ENCODE data around the gene ZBTB37. TPM values are rescaled to one million over a fixed set of nuclear protein-coding genes. Genes with fewer than 3 reads are reported as not detected.

Gene ZBTB37
- total and polyA plus RNA-seq, 9 of the 15 experiments (the other 6 are each of a cell fraction or from before 2014, with no cell fraction given) = 1.3 to 13.9 (median 5.4) TPM

- DNase-seq (ENCODE audit: extremely low read depth in 1 of 4, low spot score in 3 of 4) = no peak
- Histone ChIP-seq H3K4me2 (ENCODE audit: insufficient read depth, low read length) (no peak overlapping the region), H3K4me3 (no peak overlapping the region), H3K36me3 (ENCODE audit: control insufficient read depth, insufficient read depth, low read length) (no peaks in the 10 kb centered on the region), H3K4me1 (replicated peaks in 1 of 2; ENCODE audit: control insufficient read depth in 2 of 2, insufficient read depth in 2 of 2, low read length in 2 of 2) (peaks cover 4 to 20% of the 10 kb centered on the region in 2 experiments; a peak in 4 of 5 replicates), H2AFZ (ENCODE audit: low read depth, low read length) (no peak overlapping the region), H4K20me1 (replicated peaks; ENCODE audit: control insufficient read depth, insufficient read depth, low read length) (no peaks in the 10 kb centered on the region), H3K27ac (ENCODE audit: extremely low read depth, low read depth, low read length) (no peak overlapping the region), H3K27me3 (ENCODE audit: control insufficient read depth in 2 of 2, insufficient read depth in 2 of 2, low read length in 2 of 2) (no peaks in the 10 kb centered on the region), H3K9me3 (replicated peaks; ENCODE audit: control insufficient read depth, insufficient read depth, low read depth, low read length) (no peaks in the 10 kb centered on the region), H3K79me2 (ENCODE audit: control insufficient read depth, insufficient read depth, low read length) (no peaks in the 10 kb centered on the region), H3K9ac (ENCODE audit: insufficient read depth in 1 of 2, low read depth in 2 of 2, low read length in 2 of 2) (no peak overlapping the region), H3K9me1 (ENCODE audit: control insufficient read depth, insufficient read depth, low read length) (no peaks in the 10 kb centered on the region)
- BruUV-seq (replicated peaks) = no TSS peak
- peak; percentile 56 for TF ChIP-seq REST (IDR thresholded peaks at IDR 0.05; ENCODE audit: borderline replicate concordance)
- TF ChIP-seq REST (CRISPR knock-in tag; IDR thresholded peaks at IDR 0.05; ENCODE audit: low read depth) = no peak
- TF ChIP-seq NRF1 (conservative IDR thresholded peaks at IDR 0.05 in 1 of 2, IDR thresholded peaks at IDR 0.05 in 1 of 2) = no peak
- 68% methylated on average over 2 of the region's 2 CpGs for WGBS (ENCODE audit: insufficient coverage, low coverage, missing lambda C conversion rate)
- CTCF ChIA-PET (ENCODE audit: low intra/inter-chr PET ratio) = no interaction called here
- ATAC-seq = no peak
- intact Hi-C loops (cut with micrococcal nuclease) = loop anchor here (2.0 kb wide), 1 partner anchor 47 kb away; the partner anchor contains the start of gene ZBTB37
- POLR2A ChIA-PET = interaction anchor here (0.7 to 4.0 kb wide), 5 partner anchors 10 to 54 kb away, joined by 3 to 16 read pairs (median 4); partner anchors contain the start of genes GAS5 and ZBTB37
- no peak for FAIRE-seq
- in situ Hi-C loops (cut with MboI) = no loop called here
Measured at GRCh38 chr1:173915596-173915995, 47.4 kb downstream of the ZBTB37 start.

All from K562 (cell line).